ENCODE results near the gene HPGDS.

The HPGDS gene

DNA sequence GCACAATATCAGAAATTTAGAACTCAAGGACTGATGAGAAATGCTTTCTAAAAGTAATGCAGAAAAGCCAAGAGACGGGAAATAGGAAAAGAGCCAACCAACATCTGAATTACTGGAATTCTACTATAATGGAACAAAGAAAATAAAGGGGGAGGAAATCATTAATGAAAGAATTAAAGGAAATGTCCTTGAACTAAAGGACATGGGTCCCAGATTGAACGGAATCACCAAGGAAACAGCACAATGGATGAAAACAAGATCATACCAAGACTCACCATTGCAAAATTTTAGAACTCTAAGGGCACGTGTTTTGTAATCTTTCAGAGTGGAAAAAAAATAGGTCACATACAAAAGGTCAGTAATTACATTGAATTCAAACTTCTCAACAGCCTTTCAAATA, 35.9 kb downstream of the HPGDS start (continued):
- TF ChIP-seq, protein P1, sequence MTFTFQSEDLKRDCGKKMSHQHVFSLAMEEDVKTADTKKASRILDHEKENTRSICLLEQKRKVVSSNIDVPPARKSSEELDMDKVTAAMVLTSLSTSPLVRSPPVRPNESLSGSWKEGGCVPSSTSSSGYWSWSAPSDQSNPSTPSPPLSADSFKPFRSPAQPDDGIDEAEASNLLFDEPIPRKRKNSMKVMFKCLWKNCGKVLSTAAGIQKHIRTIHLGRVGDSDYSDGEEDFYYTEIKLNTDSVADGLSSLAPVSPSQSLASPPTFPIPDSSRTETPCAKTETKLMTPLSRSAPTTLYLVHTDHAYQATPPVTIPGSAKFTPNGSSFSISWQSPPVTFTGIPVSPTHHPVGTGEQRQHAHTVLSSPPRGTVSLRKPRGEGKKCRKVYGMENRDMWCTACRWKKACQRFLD (tag by site-specific recombination; IDR thresholded peaks at IDR 0.05): no peak
- no peak for TF ChIP-seq ZFP69B (tag by site-specific recombination; IDR thresholded peaks at IDR 0.05)
- no peak for TF ChIP-seq KLF7 (tag by site-specific recombination; IDR thresholded peaks at IDR 0.05; ENCODE audit: borderline replicate concordance)
- TF ChIP-seq, protein P2, sequence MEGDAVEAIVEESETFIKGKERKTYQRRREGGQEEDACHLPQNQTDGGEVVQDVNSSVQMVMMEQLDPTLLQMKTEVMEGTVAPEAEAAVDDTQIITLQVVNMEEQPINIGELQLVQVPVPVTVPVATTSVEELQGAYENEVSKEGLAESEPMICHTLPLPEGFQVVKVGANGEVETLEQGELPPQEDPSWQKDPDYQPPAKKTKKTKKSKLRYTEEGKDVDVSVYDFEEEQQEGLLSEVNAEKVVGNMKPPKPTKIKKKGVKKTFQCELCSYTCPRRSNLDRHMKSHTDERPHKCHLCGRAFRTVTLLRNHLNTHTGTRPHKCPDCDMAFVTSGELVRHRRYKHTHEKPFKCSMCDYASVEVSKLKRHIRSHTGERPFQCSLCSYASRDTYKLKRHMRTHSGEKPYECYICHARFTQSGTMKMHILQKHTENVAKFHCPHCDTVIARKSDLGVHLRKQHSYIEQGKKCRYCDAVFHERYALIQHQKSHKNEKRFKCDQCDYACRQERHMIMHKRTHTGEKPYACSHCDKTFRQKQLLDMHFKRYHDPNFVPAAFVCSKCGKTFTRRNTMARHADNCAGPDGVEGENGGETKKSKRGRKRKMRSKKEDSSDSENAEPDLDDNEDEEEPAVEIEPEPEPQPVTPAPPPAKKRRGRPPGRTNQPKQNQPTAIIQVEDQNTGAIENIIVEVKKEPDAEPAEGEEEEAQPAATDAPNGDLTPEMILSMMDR (tag by site-specific recombination; IDR thresholded peaks at IDR 0.05): no peak
- TF ChIP-seq HOXC10 (CRISPR knock-in tag; IDR thresholded peaks at IDR 0.05): no peak
- TF ChIP-seq, protein P3, sequence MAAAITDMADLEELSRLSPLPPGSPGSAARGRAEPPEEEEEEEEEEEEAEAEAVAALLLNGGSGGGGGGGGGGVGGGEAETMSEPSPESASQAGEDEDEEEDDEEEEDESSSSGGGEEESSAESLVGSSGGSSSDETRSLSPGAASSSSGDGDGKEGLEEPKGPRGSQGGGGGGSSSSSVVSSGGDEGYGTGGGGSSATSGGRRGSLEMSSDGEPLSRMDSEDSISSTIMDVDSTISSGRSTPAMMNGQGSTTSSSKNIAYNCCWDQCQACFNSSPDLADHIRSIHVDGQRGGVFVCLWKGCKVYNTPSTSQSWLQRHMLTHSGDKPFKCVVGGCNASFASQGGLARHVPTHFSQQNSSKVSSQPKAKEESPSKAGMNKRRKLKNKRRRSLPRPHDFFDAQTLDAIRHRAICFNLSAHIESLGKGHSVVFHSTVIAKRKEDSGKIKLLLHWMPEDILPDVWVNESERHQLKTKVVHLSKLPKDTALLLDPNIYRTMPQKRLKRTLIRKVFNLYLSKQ (tag by site-specific recombination; IDR thresholded peaks at IDR 0.05; ENCODE audit: borderline replicate concordance): no peak

DNA sequence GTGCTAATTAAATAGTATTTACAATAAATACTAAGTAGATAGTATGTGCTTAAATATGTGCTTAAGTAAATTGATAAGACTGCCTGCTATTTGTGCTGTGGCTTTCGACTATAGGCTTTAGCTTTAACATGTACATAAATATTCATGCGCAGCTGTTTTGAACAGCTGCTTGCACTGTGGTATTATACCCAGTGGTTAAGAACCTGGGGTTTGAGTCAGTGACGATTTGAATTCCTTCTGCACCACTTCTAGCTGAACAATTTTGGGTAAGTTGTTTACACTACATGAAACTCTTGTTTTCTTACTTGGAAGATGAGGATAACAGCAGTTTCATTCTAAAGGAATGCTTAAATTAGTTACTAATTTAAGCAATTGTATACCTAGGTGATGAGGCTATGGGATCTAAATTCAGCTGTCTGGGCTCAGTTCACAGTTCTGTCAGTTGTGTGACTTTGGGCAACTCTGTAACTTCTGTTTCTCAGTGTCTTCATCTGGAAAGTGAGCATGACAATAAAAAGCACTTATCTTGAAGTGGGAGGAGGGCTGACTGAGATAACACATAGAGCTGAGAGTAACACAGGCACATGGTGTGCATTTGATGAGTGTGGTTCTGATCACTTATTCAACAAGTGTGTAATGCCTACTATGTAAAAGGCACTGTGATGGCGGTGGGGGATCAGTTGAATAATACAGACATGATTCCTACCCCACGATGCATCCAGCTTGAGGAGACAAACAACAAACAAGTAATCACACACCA, 37.0 kb downstream of the HPGDS start:
- TF ChIP-seq KLF7 (tag by site-specific recombination; IDR thresholded peaks at IDR 0.05; ENCODE audit: borderline replicate concordance): no peak
- no peak for TF ChIP-seq ZFP69B (tag by site-specific recombination; IDR thresholded peaks at IDR 0.05)
- TF ChIP-seq ZNF473 (tag by site-specific recombination; IDR thresholded peaks at IDR 0.05): no peak
- no peak for TF ChIP-seq ZNF266 (tag by site-specific recombination; IDR thresholded peaks at IDR 0.05; ENCODE audit: low read depth)
- TF ChIP-seq ZNF112 (tag by site-specific recombination; IDR thresholded peaks at IDR 0.05): no peak
- TF ChIP-seq GFI1B (tag by site-specific recombination; IDR thresholded peaks at IDR 0.05): no peak
- TF ChIP-seq ZNF302 (tag by site-specific recombination; IDR thresholded peaks at IDR 0.05; ENCODE audit: low read depth): no peak
- TF ChIP-seq, protein P4, sequence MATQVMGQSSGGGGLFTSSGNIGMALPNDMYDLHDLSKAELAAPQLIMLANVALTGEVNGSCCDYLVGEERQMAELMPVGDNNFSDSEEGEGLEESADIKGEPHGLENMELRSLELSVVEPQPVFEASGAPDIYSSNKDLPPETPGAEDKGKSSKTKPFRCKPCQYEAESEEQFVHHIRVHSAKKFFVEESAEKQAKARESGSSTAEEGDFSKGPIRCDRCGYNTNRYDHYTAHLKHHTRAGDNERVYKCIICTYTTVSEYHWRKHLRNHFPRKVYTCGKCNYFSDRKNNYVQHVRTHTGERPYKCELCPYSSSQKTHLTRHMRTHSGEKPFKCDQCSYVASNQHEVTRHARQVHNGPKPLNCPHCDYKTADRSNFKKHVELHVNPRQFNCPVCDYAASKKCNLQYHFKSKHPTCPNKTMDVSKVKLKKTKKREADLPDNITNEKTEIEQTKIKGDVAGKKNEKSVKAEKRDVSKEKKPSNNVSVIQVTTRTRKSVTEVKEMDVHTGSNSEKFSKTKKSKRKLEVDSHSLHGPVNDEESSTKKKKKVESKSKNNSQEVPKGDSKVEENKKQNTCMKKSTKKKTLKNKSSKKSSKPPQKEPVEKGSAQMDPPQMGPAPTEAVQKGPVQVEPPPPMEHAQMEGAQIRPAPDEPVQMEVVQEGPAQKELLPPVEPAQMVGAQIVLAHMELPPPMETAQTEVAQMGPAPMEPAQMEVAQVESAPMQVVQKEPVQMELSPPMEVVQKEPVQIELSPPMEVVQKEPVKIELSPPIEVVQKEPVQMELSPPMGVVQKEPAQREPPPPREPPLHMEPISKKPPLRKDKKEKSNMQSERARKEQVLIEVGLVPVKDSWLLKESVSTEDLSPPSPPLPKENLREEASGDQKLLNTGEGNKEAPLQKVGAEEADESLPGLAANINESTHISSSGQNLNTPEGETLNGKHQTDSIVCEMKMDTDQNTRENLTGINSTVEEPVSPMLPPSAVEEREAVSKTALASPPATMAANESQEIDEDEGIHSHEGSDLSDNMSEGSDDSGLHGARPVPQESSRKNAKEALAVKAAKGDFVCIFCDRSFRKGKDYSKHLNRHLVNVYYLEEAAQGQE (tag by site-specific recombination; IDR thresholded peaks at IDR 0.05): no peak
- TF ChIP-seq ZNF529 (tag by site-specific recombination; IDR thresholded peaks at IDR 0.05; ENCODE audit: insufficient replicate concordance): no peak
- no peak for TF ChIP-seq SP2 (tag by site-specific recombination; IDR thresholded peaks at IDR 0.05)
- TF ChIP-seq ZNF785 (tag by site-specific recombination; IDR thresholded peaks at IDR 0.05): no peak
- no peak for TF ChIP-seq OSR2 (tag by site-specific recombination; IDR thresholded peaks at IDR 0.05)
- ChIA-PET POLR2A (no interaction called here), CTCF (interaction anchor here (0.6 to 1.6 kb wide), 7 partner anchors 19 to 315 kb away, joined by 3 to 5 read pairs (median 3); no protein-coding TSS in a partner anchor)
- Histone ChIP-seq H3K4me1 (ENCODE audit: control insufficient read depth, insufficient read depth, low read length) (no peaks in the 10 kb centered on the region), H3K4me3 (ENCODE audit: low read depth, low read length) (no peak overlapping the region), H3K27ac (ENCODE audit: extremely low read depth, low read depth, low read length) (no peak overlapping the region), H3K9me3 (ENCODE audit: control insufficient read depth, insufficient read depth, low read depth, low read length) (no peaks in the 10 kb centered on the region), H3K36me3 (ENCODE audit: control insufficient read depth in 2 of 2, insufficient read depth in 1 of 2, low read length in 2 of 2) (no peaks in the 10 kb centered on the region)
